ENCODE results near the gene CBX5. TPM values are rescaled to one million over a fixed set of nuclear protein-coding genes. Genes with fewer than 3 reads are reported as not detected.

The CBX5 gene
- total and polyA plus RNA-seq, 2 donors (not counting 1 experiment from before 2014, with no cell fraction given): 27.7 to 64.0 TPM

- Histone ChIP-seq H3K4me2 (ENCODE audit: extremely low read depth, insufficient read depth, low read length) (no peak overlapping the region), H3K79me2 (ENCODE audit: control insufficient read depth, insufficient read depth, low read length) (no peaks in the 10 kb centered on the region), H3K36me3 (ENCODE audit: control insufficient read depth, insufficient read depth, low read length) (peaks cover 1% of the 10 kb centered on the region), H4K20me1 (ENCODE audit: control insufficient read depth, extremely low read depth, insufficient read depth, low read length) (no peaks in the 10 kb centered on the region), H3K27me3 (ENCODE audit: control insufficient read depth, insufficient read depth, low read length) (peaks cover 23% of the 10 kb centered on the region), H2AFZ (ENCODE audit: low read length) (no peak overlapping the region), H3K9me3 (ENCODE audit: control insufficient read depth, insufficient read depth, low read depth, low read length) (no peaks in the 10 kb centered on the region), H3K4me1 (ENCODE audit: control insufficient read depth, extremely low read depth, insufficient read depth, low read length) (peaks cover 12% of the 10 kb centered on the region), H3K4me3 (replicated peaks in 1 of 4; ENCODE audit: control extremely low read depth in 1 of 4, insufficient read depth in 1 of 4, low read depth in 3 of 4, low read length in 4 of 4) (no peak overlapping the region), H3K27ac (ENCODE audit: insufficient read depth, low read length) (no peak overlapping the region), H3K9ac (ENCODE audit: insufficient read depth, low read length) (no peak overlapping the region)
- no peak for TF ChIP-seq EZH2 (IDR thresholded peaks at IDR 0.05; ENCODE audit: low read length, missing control alignments)
- no peak for TF ChIP-seq CTCF (conservative IDR thresholded peaks at IDR 0.05 in 1 of 2, IDR thresholded peaks at IDR 0.05 in 1 of 2; ENCODE audit: low read depth in 1 of 2, low read length in 2 of 2)
- no peak for DNase-seq (ENCODE audit: low read depth in 2 of 2)
Measured at GRCh38 chr12:54296393-54297099, 16.6 kb upstream of the CBX5 start.

- Histone ChIP-seq H4K20me1 (ENCODE audit: control insufficient read depth, extremely low read depth, insufficient read depth, low read length) (no peaks in the 10 kb centered on the region), H3K9me3 (ENCODE audit: control insufficient read depth, insufficient read depth, low read depth, low read length) (no peaks in the 10 kb centered on the region), H3K36me3 (ENCODE audit: control insufficient read depth, insufficient read depth, low read length) (peaks cover 1% of the 10 kb centered on the region), H3K4me3 (replicated peaks in 1 of 4; ENCODE audit: control extremely low read depth in 1 of 4, insufficient read depth in 1 of 4, low read depth in 3 of 4, low read length in 4 of 4) (no peak overlapping the region), H3K79me2 (ENCODE audit: control insufficient read depth, insufficient read depth, low read length) (no peaks in the 10 kb centered on the region), H3K4me2 (ENCODE audit: extremely low read depth, insufficient read depth, low read length) (no peak overlapping the region), H3K27me3 (ENCODE audit: control insufficient read depth, insufficient read depth, low read length) (peaks cover 15% of the 10 kb centered on the region), H3K4me1 (ENCODE audit: control insufficient read depth, extremely low read depth, insufficient read depth, low read length) (peaks cover 2% of the 10 kb centered on the region), H2AFZ (ENCODE audit: low read length) (no peak overlapping the region), H3K27ac (ENCODE audit: insufficient read depth, low read length) (no peak overlapping the region), H3K9ac (ENCODE audit: insufficient read depth, low read length) (no peak overlapping the region)
- DNase-seq (ENCODE audit: low read depth in 2 of 2): no peak
- TF ChIP-seq EZH2 (IDR thresholded peaks at IDR 0.05; ENCODE audit: low read length, missing control alignments) (no peak), CTCF (conservative IDR thresholded peaks at IDR 0.05 in 1 of 2, IDR thresholded peaks at IDR 0.05 in 1 of 2; ENCODE audit: low read depth in 1 of 2, low read length in 2 of 2) (no peak)
Measured at GRCh38 chr12:54294953-54295566, 15.1 kb upstream of the CBX5 start.

- no peak for TF ChIP-seq EZH2 (IDR thresholded peaks at IDR 0.05; ENCODE audit: low read length, missing control alignments)
- peak; percentile 81 to 83 for TF ChIP-seq CTCF (conservative IDR thresholded peaks at IDR 0.05 in 1 of 2, IDR thresholded peaks at IDR 0.05 in 1 of 2; ENCODE audit: low read depth in 1 of 2, low read length in 2 of 2)
- no peak overlapping the region for H3K9ac ChIP-seq (ENCODE audit: insufficient read depth, low read length)
- no peaks in the 10 kb centered on the region for H3K4me1 ChIP-seq (ENCODE audit: control insufficient read depth, extremely low read depth, insufficient read depth, low read length)
- H3K36me3 ChIP-seq (ENCODE audit: control insufficient read depth, insufficient read depth, low read length): peaks cover 1% of the 10 kb centered on the region
- H3K4me2 ChIP-seq (ENCODE audit: extremely low read depth, insufficient read depth, low read length): no peak overlapping the region
- no peak overlapping the region for H3K27ac ChIP-seq (ENCODE audit: insufficient read depth, low read length)
- H4K20me1 ChIP-seq (ENCODE audit: control insufficient read depth, extremely low read depth, insufficient read depth, low read length): no peaks in the 10 kb centered on the region
- peak in 1 of 2 donors; percentile 24 for DNase-seq (ENCODE audit: low read depth in 2 of 2)
- H3K9me3 ChIP-seq (ENCODE audit: control insufficient read depth, insufficient read depth, low read depth, low read length): no peaks in the 10 kb centered on the region
- no peak overlapping the region for H3K4me3 ChIP-seq (replicated peaks in 1 of 4; ENCODE audit: control extremely low read depth in 1 of 4, insufficient read depth in 1 of 4, low read depth in 3 of 4, low read length in 4 of 4)
- no peak overlapping the region for H2AFZ ChIP-seq (ENCODE audit: low read length)
- H3K27me3 ChIP-seq (ENCODE audit: control insufficient read depth, insufficient read depth, low read length): peaks cover 9% of the 10 kb centered on the region
- H3K79me2 ChIP-seq (ENCODE audit: control insufficient read depth, insufficient read depth, low read length): no peaks in the 10 kb centered on the region
Measured at GRCh38 chr12:54294152-54294952, 14.4 kb upstream of the CBX5 start.
